ENCODE data around the gene UBE2Q1. TPM values are rescaled to one million over a fixed set of nuclear protein-coding genes. Genes with fewer than 3 reads are reported as not detected.
A peak's percentile ranks its signal among the peaks of the same experiment; 100 is the strongest.

UBE2Q1 gene
- total and polyA plus RNA-seq, 10 donors: 25.8 to 119 (median 67.8) TPM

DNA sequence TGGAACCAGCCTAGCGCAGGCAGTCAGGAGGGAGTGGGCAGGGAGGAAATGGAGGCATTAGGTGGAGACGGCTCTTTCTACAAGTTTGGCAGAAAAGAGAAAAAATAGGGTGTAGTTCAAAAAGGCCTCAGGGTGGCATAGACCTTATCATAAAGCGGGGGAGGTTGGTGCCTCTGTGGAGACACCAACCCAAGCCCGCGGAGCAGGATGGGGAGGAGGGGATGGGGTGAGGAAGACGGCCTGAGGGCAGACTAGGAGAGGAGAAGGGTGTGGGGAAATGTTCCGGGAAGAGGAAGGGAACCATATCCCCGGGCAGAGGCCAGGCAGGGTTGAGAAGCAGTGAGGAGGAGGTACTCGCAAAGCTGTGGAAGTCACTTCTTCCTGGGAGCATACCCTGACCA, 38.9 kb downstream of the UBE2Q1 start:
- H3K27ac ChIP-seq: peak overlapping the region in 5 of 8 donors; percentile 41 to 64 (median 60)
- no peak overlapping the region for H3K4me3 ChIP-seq
- no peak for TF ChIP-seq POLR2A (IDR thresholded peaks at IDR 0.05)
- no peak for TF ChIP-seq POLR2AphosphoS5 (IDR thresholded peaks at IDR 0.05)
- TF ChIP-seq, protein P1, sequence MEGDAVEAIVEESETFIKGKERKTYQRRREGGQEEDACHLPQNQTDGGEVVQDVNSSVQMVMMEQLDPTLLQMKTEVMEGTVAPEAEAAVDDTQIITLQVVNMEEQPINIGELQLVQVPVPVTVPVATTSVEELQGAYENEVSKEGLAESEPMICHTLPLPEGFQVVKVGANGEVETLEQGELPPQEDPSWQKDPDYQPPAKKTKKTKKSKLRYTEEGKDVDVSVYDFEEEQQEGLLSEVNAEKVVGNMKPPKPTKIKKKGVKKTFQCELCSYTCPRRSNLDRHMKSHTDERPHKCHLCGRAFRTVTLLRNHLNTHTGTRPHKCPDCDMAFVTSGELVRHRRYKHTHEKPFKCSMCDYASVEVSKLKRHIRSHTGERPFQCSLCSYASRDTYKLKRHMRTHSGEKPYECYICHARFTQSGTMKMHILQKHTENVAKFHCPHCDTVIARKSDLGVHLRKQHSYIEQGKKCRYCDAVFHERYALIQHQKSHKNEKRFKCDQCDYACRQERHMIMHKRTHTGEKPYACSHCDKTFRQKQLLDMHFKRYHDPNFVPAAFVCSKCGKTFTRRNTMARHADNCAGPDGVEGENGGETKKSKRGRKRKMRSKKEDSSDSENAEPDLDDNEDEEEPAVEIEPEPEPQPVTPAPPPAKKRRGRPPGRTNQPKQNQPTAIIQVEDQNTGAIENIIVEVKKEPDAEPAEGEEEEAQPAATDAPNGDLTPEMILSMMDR (IDR thresholded peaks at IDR 0.05 in 8 of 11, conservative IDR thresholded peaks at IDR 0.05 in 3 of 11): no peak
- no peaks in the 10 kb centered on the region for H3K36me3 ChIP-seq
- peaks cover 3 to 29% (median 8%) of the 10 kb centered on the region in 6 donors for H3K4me1 ChIP-seq
- no peaks in the 10 kb centered on the region for H3K9me3 ChIP-seq
- DNase-seq: peak; percentile 34
- H3K27me3 ChIP-seq (replicated peaks in 1 of 7): no peaks in the 10 kb centered on the region
- WGBS, 5 donors: 64 to 78% (median 74%) methylated on average over 9 of the region's 9 CpGs
- intact Hi-C loops (cut with DNase I; ENCODE audit: low total_unique reads): no loop called here

DNA sequence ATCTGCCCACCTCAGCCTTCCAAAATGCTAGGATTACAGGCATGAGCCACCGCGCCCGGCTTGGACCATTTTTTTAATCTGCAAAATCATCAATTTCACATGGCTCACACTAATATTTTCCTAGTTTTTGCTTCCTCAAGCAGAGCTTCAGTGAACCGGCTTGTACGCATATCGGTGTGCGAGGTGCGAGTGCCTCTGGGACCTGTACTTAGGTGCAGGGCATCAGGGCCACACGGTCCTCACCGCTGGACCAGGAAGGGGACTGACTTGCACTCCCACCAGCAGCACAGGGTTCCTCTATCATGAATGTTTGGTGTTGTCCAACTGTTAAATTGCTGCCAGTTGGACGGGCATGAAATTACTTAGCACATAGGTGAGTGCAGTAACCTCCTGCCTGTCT, 40.8 kb downstream of the UBE2Q1 start:
- TF ChIP-seq POLR2AphosphoS5 (IDR thresholded peaks at IDR 0.05) (no peak), POLR2A (IDR thresholded peaks at IDR 0.05) (no peak)
- TF ChIP-seq, protein P1 (IDR thresholded peaks at IDR 0.05 in 8 of 11, conservative IDR thresholded peaks at IDR 0.05 in 3 of 11): no peak
- peak; percentile 52 for DNase-seq
- WGBS, 5 donors: 94 to 96% (median 95%) methylated on average over 11 of the region's 11 CpGs
- H3K4me1 ChIP-seq: peaks cover 3 to 29% (median 8%) of the 10 kb centered on the region in 6 donors
- no peaks in the 10 kb centered on the region for H3K9me3 ChIP-seq
- no peaks in the 10 kb centered on the region for H3K36me3 ChIP-seq
- H3K27ac ChIP-seq: no peak overlapping the region
- H3K4me3 ChIP-seq: no peak overlapping the region
- intact Hi-C loops (cut with DNase I; ENCODE audit: low total_unique reads): no loop called here
- H3K27me3 ChIP-seq (replicated peaks in 1 of 7): no peaks in the 10 kb centered on the region

DNA sequence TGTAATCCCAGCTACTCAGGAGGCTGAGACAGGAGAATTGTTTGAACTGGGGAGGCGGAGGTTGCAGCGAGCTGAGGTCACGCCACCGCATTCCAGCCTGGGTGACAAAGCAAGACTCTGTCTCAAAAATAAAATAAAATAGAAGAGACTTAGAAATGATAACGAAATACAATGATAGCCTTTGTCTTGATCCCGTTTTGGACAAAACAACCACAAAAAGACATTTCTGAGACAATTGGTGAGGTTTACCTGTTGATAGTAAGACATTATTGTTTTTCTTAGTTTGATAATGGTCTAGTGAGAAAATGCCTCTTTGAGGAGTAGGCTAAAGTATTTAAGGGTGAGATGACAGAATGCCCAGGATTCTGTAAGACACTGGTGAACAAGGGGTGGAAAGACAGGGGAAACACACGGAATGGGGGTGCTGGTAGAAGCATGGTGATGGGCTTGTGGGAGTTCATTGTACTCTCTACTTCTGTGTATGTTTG, 44.4 kb downstream of the UBE2Q1 start:
- WGBS, 5 donors: 88 to 97% (median 89%) methylated on average over 7 of the region's 7 CpGs
- DNase-seq: peak; percentile 20
- Histone ChIP-seq H3K4me3 (no peak overlapping the region), H3K36me3 (no peaks in the 10 kb centered on the region), H3K27me3 (replicated peaks in 1 of 7) (peaks cover 0 to 24% (median 0%) of the 10 kb centered on the region in 7 donors), H3K27ac (no peak overlapping the region), H3K9me3 (no peaks in the 10 kb centered on the region), H3K4me1 (peaks cover 0 to under 1% (median 0%) of the 10 kb centered on the region in 6 donors)
- intact Hi-C loops (cut with DNase I; ENCODE audit: low total_unique reads): no loop called here
- TF ChIP-seq, protein P1 (IDR thresholded peaks at IDR 0.05 in 8 of 11, conservative IDR thresholded peaks at IDR 0.05 in 3 of 11): no peak
- TF ChIP-seq POLR2AphosphoS5 (IDR thresholded peaks at IDR 0.05): no peak
- TF ChIP-seq POLR2A (IDR thresholded peaks at IDR 0.05): no peak

DNA sequence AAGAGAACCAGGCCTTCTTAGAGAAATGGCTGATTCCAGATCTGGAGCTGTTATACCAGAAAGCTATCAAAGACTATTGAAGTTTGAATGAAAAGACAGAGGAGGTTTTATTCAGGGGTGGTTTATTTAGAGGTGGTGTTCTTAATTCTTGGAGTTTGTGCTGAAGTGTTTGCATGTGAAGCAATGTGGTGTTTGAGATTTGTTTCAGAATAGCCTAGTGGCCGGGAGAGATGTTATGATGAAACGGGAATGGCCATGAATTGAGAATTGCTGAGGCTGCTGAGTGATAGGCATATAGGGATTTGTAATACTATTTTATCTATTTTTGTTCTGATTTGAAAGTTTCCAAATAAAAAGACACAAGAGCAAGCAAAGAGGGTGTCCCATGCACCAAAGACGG, 45.7 kb downstream of the UBE2Q1 start:
- DNase-seq: no peak
- Histone ChIP-seq H3K4me3 (no peak overlapping the region), H3K27me3 (replicated peaks in 1 of 7) (peaks cover 0 to 31% (median 0%) of the 10 kb centered on the region in 7 donors), H3K9me3 (no peaks in the 10 kb centered on the region), H3K4me1 (no peaks in the 10 kb centered on the region), H3K27ac (no peak overlapping the region), H3K36me3 (no peaks in the 10 kb centered on the region)
- intact Hi-C loops (cut with DNase I; ENCODE audit: low total_unique reads): no loop called here
- WGBS, 5 donors: 90 to 96% (median 93%) methylated on average over 3 of the region's 3 CpGs
- TF ChIP-seq POLR2A (IDR thresholded peaks at IDR 0.05) (no peak), POLR2AphosphoS5 (IDR thresholded peaks at IDR 0.05) (no peak)
- TF ChIP-seq, protein P1 (IDR thresholded peaks at IDR 0.05 in 8 of 11, conservative IDR thresholded peaks at IDR 0.05 in 3 of 11): no peak
